ENCODE measurements around the gene GIT2.

GRCh38 chr12:110006115-110006514 lies 9.9 kb upstream of the GIT2 start:
- TF ChIP-seq POLR2A (IDR thresholded peaks at IDR 0.05) (no peak), EP300 (IDR thresholded peaks at IDR 0.05) (no peak), CTCF (IDR thresholded peaks at IDR 0.05) (no peak), POLR2AphosphoS5 (IDR thresholded peaks at IDR 0.05) (no peak)
